ENCODE data around the gene CELF1.
A peak's percentile ranks its signal among the peaks of the same experiment; 100 is the strongest.
"Not testable (repeated sequence)": the region's sequence is repeated elsewhere in the genome, so short reads cannot be mapped to it uniquely, and the experiment has no call there.

CELF1 gene

GRCh38 chr11:47531666-47532065, 21.3 kb downstream of the CELF1 start:
- Histone ChIP-seq H3K27ac (peak overlapping the region in 10 of 11 experiments; percentile 66 to 83 (median 78); a peak in 12 of 22 replicates), H3K9ac (peak overlapping the region in 2 of 11 experiments; percentile 35 to 58; a peak in 1 of 22 replicates), H3K9me3 (replicated peaks in 1 of 11) (no peaks in the 10 kb centered on the region), H3K4me2 (peak overlapping the region in 10 of 11 experiments; percentile 60 to 77 (median 72); a peak in 18 of 22 replicates), H4K20me1 (peaks cover 90 to 100% (median 100%) of the 10 kb centered on the region in 11 experiments), H3K4me3 (no peak overlapping the region), H3K4me1 (peaks cover 52 to 81% (median 65%) of the 10 kb centered on the region in 10 experiments), H3K36me3 (peaks cover 24 to 73% (median 61%) of the 10 kb centered on the region in 11 experiments; a peak in 21 of 22 replicates), H3K27me3 (no peaks in the 10 kb centered on the region)
- TF ChIP-seq Cebpa-rat (IDR thresholded peaks at IDR 0.05) = no peak

DNA sequence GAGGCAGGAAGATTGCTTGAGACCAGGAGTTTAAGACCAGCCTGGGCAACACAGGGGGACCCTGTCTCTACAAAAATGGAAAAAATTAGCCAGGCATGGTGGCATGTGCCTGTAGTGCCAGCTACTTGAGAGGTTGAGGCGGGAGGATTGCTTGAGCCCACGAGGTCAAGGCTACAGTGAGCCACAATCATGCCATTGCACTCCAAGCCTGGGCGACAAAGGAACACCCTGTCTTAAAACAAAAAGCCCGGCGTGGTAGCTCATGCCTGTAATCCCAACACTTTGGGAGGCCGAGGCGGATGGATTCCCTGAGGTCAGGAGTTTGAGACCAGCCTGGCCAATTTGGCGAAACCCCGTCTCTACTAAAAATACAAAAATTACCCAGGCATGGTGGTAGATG, 22.2 kb downstream of the CELF1 start:
- Histone ChIP-seq H4K20me1 (peaks cover 90 to 100% (median 100%) of the 10 kb centered on the region in 11 experiments), H3K4me1 (peaks cover 46 to 81% (median 60%) of the 10 kb centered on the region in 10 experiments), H3K9ac (peak overlapping the region in 5 of 11 experiments; percentile 4 to 34 (median 15); a peak in 5 of 22 replicates), H3K4me2 (peak overlapping the region in 4 of 11 experiments; percentile 4 to 60 (median 10); a peak in 1 of 22 replicates), H3K36me3 (peaks cover 17 to 70% (median 56%) of the 10 kb centered on the region in 11 experiments; a peak in 21 of 22 replicates), H3K27ac (peak overlapping the region in 9 of 11 experiments; percentile 13 to 83 (median 75); a peak in 15 of 22 replicates)
- H3K4me3 ChIP-seq; H3K27me3 ChIP-seq; H3K9me3 ChIP-seq (replicated peaks in 1 of 11): not testable (repeated sequence)

GRCh38 chr11:47529951-47530350, 23.0 kb downstream of the CELF1 start:
- Histone ChIP-seq H3K4me3 (no peak overlapping the region), H3K36me3 (peaks cover 15 to 67% (median 57%) of the 10 kb centered on the region in 11 experiments; a peak in 21 of 22 replicates), H3K27ac (peak overlapping the region in 2 of 11 experiments; percentile 79 to 83; a peak in 3 of 22 replicates), H3K9me3 (replicated peaks in 1 of 11) (no peaks in the 10 kb centered on the region), H3K4me1 (peaks cover 49 to 81% (median 60%) of the 10 kb centered on the region in 10 experiments), H3K4me2 (no peak overlapping the region), H3K27me3 (no peaks in the 10 kb centered on the region), H4K20me1 (peaks cover 92 to 100% (median 100%) of the 10 kb centered on the region in 11 experiments), H3K9ac (0 out of 22 replicates have a peak overlapping the region, but pooled peaks of 1 of the 11 experiments have one; percentile 31)
- no peak for TF ChIP-seq Cebpa-rat (IDR thresholded peaks at IDR 0.05)

DNA sequence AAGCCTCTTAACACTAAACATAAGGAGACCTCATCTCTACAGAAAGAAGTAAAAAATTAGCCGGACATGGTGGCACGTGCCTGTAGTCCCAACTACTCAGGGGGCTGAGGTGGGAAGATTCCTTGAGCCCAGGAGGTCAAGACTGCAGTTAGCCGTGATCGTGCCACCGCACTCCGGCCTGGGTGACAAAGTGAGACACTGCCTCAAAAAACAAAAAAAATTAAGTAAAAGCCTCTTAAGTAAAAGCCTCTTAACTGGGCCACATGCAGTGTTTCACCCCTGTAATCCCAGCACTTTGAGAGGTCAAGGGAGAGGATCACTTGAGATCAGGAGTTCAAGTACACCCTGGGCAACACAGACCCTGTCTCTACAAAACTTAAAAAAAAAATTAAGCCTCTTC, 25.7 kb downstream of the CELF1 start:
- H3K4me1 ChIP-seq = peaks cover 40 to 81% (median 53%) of the 10 kb centered on the region in 10 experiments
- H3K4me3 ChIP-seq = no peak overlapping the region
- no peak for TF ChIP-seq Cebpa-rat (IDR thresholded peaks at IDR 0.05)
- H3K36me3 ChIP-seq = peaks cover 15 to 54% (median 50%) of the 10 kb centered on the region in 11 experiments; a peak in 21 of 22 replicates
- H4K20me1 ChIP-seq = peaks cover 98 to 100% (median 100%) of the 10 kb centered on the region in 11 experiments
- H3K4me2 ChIP-seq = peak overlapping the region in 2 of 11 experiments; percentile 32 to 92; a peak in 2 of 22 replicates
- no peaks in the 10 kb centered on the region for H3K9me3 ChIP-seq (replicated peaks in 1 of 11)
- 0 out of 22 replicates have a peak overlapping the region, but pooled peaks of 2 of the 11 experiments have one; percentile 3 to 10 for H3K27ac ChIP-seq
- H3K27me3 ChIP-seq = no peaks in the 10 kb centered on the region
- H3K9ac ChIP-seq = peak overlapping the region in 2 of 11 experiments; percentile 43 to 52; a peak in 2 of 22 replicates

DNA sequence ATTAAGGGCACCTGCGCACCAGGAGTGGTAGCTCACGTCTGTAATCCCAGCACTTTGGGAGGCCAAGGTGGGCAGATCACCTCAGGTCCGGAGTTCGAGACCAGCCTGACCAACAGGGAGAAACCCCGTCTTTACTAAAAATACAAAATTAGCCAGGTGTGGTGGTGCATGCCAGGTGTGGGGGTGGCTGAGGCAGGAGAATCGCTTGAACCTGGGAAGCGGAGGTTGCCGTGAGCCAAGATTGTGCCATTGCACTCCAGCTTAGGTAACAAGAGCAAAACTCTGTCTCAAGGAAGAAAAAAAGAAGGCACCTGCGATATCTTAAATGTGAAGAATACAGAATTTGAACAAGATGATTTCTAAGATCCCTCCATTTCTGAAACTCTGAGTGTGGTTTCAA, 26.9 kb downstream of the CELF1 start:
- H3K27me3 ChIP-seq; H3K9me3 ChIP-seq (replicated peaks in 1 of 11); H3K4me3 ChIP-seq: not testable (repeated sequence)
- Histone ChIP-seq H3K36me3 (peaks cover 14 to 54% (median 46%) of the 10 kb centered on the region in 11 experiments; a peak in 21 of 22 replicates), H3K9ac (peak overlapping the region in 2 of 11 experiments; percentile 53 to 77; a peak in 3 of 22 replicates), H4K20me1 (peaks cover 99 to 100% (median 100%) of the 10 kb centered on the region in 11 experiments), H3K4me2 (peak overlapping the region in 9 of 11 experiments; percentile 11 to 92 (median 39); a peak in 14 of 22 replicates), H3K4me1 (peaks cover 31 to 81% (median 43%) of the 10 kb centered on the region in 10 experiments), H3K27ac (peak overlapping the region in 3 of 11 experiments; percentile 80 to 85 (median 80); a peak in 4 of 22 replicates)

DNA sequence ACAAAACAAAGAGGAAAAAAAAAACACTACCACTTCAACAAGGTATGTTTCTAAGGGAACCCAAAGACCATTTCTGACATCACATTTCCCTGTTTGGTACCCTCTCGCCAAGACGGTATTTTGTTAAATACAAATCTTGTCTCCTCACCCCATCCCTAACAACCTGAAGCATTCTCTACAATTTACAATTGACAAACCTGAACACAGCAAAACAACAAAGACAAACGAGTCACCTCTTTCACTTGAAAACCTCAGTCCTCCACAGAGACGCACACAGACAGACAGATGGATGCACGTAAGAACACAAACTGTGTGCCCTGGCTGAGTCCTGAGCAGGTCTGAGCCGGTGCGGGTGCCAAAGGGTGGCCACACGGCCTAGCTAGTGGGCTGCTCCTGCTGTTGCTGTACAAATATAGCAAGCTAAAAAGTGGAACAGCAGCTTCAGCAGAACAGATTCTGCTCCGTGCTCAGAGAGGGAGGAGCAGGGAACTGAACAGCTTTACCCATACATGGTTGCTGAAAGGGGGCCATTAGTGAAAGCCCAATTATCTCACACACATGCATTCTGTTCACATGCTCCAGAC, 28.5 kb downstream of the CELF1 start:
- no peaks in the 10 kb centered on the region for H3K27me3 ChIP-seq
- peak overlapping the region; percentile 6 to 85 (median 62); a peak in 21 of 22 replicates for H3K27ac ChIP-seq
- no peaks in the 10 kb centered on the region for H3K9me3 ChIP-seq (replicated peaks in 1 of 11)
- no peak for TF ChIP-seq Cebpa-rat (IDR thresholded peaks at IDR 0.05)
- peak overlapping the region in 2 of 10 experiments; percentile 27 to 36; a peak in 3 of 20 replicates for H3K4me3 ChIP-seq
- peaks cover 10 to 51% (median 41%) of the 10 kb centered on the region in 11 experiments; a peak in 21 of 22 replicates for H3K36me3 ChIP-seq
- peak overlapping the region; percentile 28 to 92 (median 70) for H3K4me2 ChIP-seq
- peaks cover 37 to 89% (median 46%) of the 10 kb centered on the region in 10 experiments for H3K4me1 ChIP-seq
- peaks cover 99 to 100% (median 100%) of the 10 kb centered on the region in 11 experiments for H4K20me1 ChIP-seq
- peak overlapping the region; percentile 10 to 77 (median 39); a peak in 18 of 22 replicates for H3K9ac ChIP-seq

DNA sequence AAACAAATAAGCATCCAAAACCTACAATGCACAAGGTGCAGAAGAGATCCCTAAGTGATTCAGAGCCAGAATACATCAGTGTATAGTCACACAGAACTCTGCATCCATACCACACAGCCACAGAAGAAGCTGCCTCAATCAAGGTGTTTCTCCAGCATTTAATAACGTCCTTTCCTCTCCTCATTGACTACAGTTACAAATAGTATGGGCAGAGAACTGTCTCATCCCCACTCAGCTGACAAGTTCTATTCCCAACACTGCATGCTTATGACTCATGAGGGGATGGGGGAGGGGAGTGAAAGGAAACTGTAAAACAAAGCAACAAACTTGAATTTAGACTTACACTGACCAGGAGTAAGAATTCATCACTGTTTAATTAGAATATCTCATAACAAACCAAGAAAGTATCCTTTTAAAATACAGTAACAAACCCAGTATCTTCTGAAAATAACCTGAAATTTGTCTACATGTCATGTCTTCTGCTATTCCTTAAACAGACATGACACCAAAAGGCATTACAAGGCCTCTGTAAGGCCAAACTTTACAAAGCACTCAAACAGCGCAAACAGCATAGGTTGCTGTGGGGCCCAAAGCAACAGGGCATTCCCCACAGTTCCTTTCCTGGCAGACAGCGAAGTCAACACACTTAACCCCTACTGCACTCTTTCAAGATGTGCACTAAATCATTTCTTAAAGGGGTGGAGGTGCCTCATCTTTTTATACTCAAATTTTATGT, 29.3 kb downstream of the CELF1 start:
- TF ChIP-seq Cebpa-rat (IDR thresholded peaks at IDR 0.05) = no peak
- Histone ChIP-seq H3K9me3 (replicated peaks in 1 of 11) (no peaks in the 10 kb centered on the region), H3K9ac (peak overlapping the region; percentile 10 to 77 (median 44); a peak in 16 of 22 replicates), H3K4me2 (peak overlapping the region; percentile 28 to 92 (median 70)), H3K36me3 (peaks cover 7 to 51% (median 38%) of the 10 kb centered on the region in 11 experiments; a peak in 20 of 22 replicates), H3K27me3 (no peaks in the 10 kb centered on the region), H3K4me1 (peaks cover 42 to 94% (median 52%) of the 10 kb centered on the region in 10 experiments), H3K27ac (peak overlapping the region; percentile 6 to 85 (median 62); a peak in 21 of 22 replicates), H4K20me1 (peaks cover 99 to 100% (median 100%) of the 10 kb centered on the region in 11 experiments), H3K4me3 (peak overlapping the region in 2 of 10 experiments; percentile 27 to 36; a peak in 4 of 20 replicates)

- Histone ChIP-seq H3K4me1 (peaks cover 64 to 99% (median 76%) of the 10 kb centered on the region in 10 experiments), H3K36me3 (peaks cover 7 to 44% (median 28%) of the 10 kb centered on the region in 11 experiments; a peak in 15 of 22 replicates), H3K27me3 (no peaks in the 10 kb centered on the region), H3K4me2 (peak overlapping the region; percentile 31 to 93 (median 48)), H4K20me1 (peaks cover 96 to 100% (median 100%) of the 10 kb centered on the region in 11 experiments), H3K9ac (peak overlapping the region in 3 of 11 experiments; percentile 8 to 35 (median 12); a peak in 4 of 22 replicates), H3K4me3 (no peak overlapping the region), H3K9me3 (replicated peaks in 1 of 11) (no peaks in the 10 kb centered on the region), H3K27ac (peak overlapping the region in 5 of 11 experiments; percentile 9 to 92 (median 17); a peak in 6 of 22 replicates)
- no peak for TF ChIP-seq Cebpa-rat (IDR thresholded peaks at IDR 0.05)
Measured at GRCh38 chr11:47518212-47518964, 34.5 kb downstream of the CELF1 start.

Measured in BLaER1 treated with 17β-estradiol and CSF1 and Interleukin-3, amounts not matched to agents 10 nM and 100 nM (cell line).